Testis (tissue), 3 donors: ENCODE results near the gene SH3RF1. TPM values are rescaled to one million over a fixed set of nuclear protein-coding genes. Genes with fewer than 3 reads are reported as not detected.

ENCODE experiments used
- DNase-seq: peaks from one replicate; pipeline ENCODE4 v3.0.0-alpha.2; 2019
- H3K27ac ChIP-seq, 2 donors: fragments of 200-600 bp; sonication (generic); one replicate each; pipeline ENCODE4 v1.5.1; 2019
- H3K27me3 ChIP-seq: fragments of 200-600 bp; sonication (generic); one replicate; pipeline ENCODE4 v1.5.1; 2019
- H3K36me3 ChIP-seq: fragments of 200-600 bp; sonication (generic); one replicate; pipeline ENCODE4 v1.5.1; 2017; ENCODE audit warnings: low read depth; ENCODE audit errors: missing control alignments
- H3K4me1 ChIP-seq: fragments of 200-600 bp; sonication (generic); one replicate; pipeline ENCODE4 v1.5.1; 2019
- H3K4me3 ChIP-seq, 2 donors: fragments of 200-600 bp; sonication (generic); one replicate each; pipeline ENCODE4 v1.5.1; 2017 to 2019
- H3K9me3 ChIP-seq: fragments of 200-600 bp; sonication (generic); one replicate; pipeline ENCODE4 v1.5.1; 2017
- CTCF ChIP-seq, 3 experiments: fragments of 450-650 bp in 2 of 3; fragments of 200-600 bp in 1 of 3; sonication (generic) in 1 of 3; IDR thresholded peaks; one replicate each; pipeline ENCODE4 v1.5.1; 2016 to 2019; ENCODE audit warnings: antibody characterized with exemption in 3 of 3, mild to moderate bottlenecking in 2 of 3, moderate library complexity in 1 of 3
- POLR2A ChIP-seq: fragments of 450-650 bp; IDR thresholded peaks from one replicate; pipeline ENCODE4 v1.6.1; 2017; ENCODE audit warnings: antibody characterized with exemption, mild to moderate bottlenecking, moderate library complexity
- WGBS, 2 donors: methylation state at CpG; one replicate each; pipeline ENCODE4 v1.1.5; 2018; 5-methylcytosine and 5-hydroxymethylcytosine counted together
- intact Hi-C: fragments of 100-400 bp; cut with DNase I; formaldehyde crosslinking; loops from one replicate; pipeline ENCODE4 v1.15.1; 2023; ENCODE audit warnings: low total_unique reads
- polyA plus RNA-seq: library from polyadenylated mRNA; stranded (reverse); fragments of 350-450 nt; fragmentation: Illumina TruSeq; extraction: RNeasy Lipid Tissue Mini Kit (QIAGEN cat#74804); gene quantifications from one replicate; pipeline ENCODE4 v1.2.3, GENCODE V29; 2014; ENCODE audit warnings: low read depth, low replicate concordance; ENCODE audit not compliant: insufficient read depth
- total RNA-seq, 2 donors: library from RNA; depleted of rRNA; stranded (reverse); fragments of >200 nt; gene quantifications; one replicate each; pipeline ENCODE4 v1.2.3, GENCODE V29; 2016

Gene SH3RF1
- total and polyA plus RNA-seq, 3 donors from 2014 or later = 15.1 to 38.9 (median 26.4) TPM

GRCh38 chr4:169114341-169114974 lies 156.3 kb downstream of the SH3RF1 start:
- H3K27me3 ChIP-seq = no peaks in the 10 kb centered on the region
- no peaks in the 10 kb centered on the region for H3K36me3 ChIP-seq
- no peaks in the 10 kb centered on the region for H3K4me1 ChIP-seq
- no peaks in the 10 kb centered on the region for H3K9me3 ChIP-seq
- no peak overlapping the region for H3K27ac ChIP-seq
- TF ChIP-seq CTCF (IDR thresholded peaks at IDR 0.05) = no peak
- TF ChIP-seq POLR2A = no peak
- 92% methylated on average over 3 of the region's 3 CpGs for WGBS, 2 donors
- intact Hi-C loops = no loop called here
- H3K4me3 ChIP-seq = no peak overlapping the region
- DNase-seq = no peak

GRCh38 chr4:169110633-169111032 lies 160.1 kb downstream of the SH3RF1 start:
- H3K4me3 ChIP-seq = no peak overlapping the region
- intact Hi-C loops = no loop called here
- no peaks in the 10 kb centered on the region for H3K9me3 ChIP-seq
- H3K27me3 ChIP-seq = no peaks in the 10 kb centered on the region
- no peak overlapping the region for H3K27ac ChIP-seq
- WGBS, 2 donors = 97 to 98% methylated on average over 4 of the region's 4 CpGs
- H3K36me3 ChIP-seq = no peaks in the 10 kb centered on the region
- DNase-seq = no peak
- TF ChIP-seq CTCF (IDR thresholded peaks at IDR 0.05) (no peak), POLR2A (no peak)
- H3K4me1 ChIP-seq = no peaks in the 10 kb centered on the region

GRCh38 chr4:169109035-169109675 lies 161.6 kb downstream of the SH3RF1 start:
- TF ChIP-seq CTCF (IDR thresholded peaks at IDR 0.05) = no peak
- no peak for TF ChIP-seq POLR2A
- H3K27me3 ChIP-seq = no peaks in the 10 kb centered on the region
- no peak overlapping the region for H3K27ac ChIP-seq
- H3K9me3 ChIP-seq = no peaks in the 10 kb centered on the region
- DNase-seq = no peak
- 64 to 91% methylated on average over 2 of the region's 2 CpGs for WGBS, 2 donors
- intact Hi-C loops = no loop called here
- H3K36me3 ChIP-seq = no peaks in the 10 kb centered on the region
- no peaks in the 10 kb centered on the region for H3K4me1 ChIP-seq
- H3K4me3 ChIP-seq = no peak overlapping the region

GRCh38 chr4:169108303-169108702 lies 162.5 kb downstream of the SH3RF1 start:
- no peak for DNase-seq
- intact Hi-C loops = no loop called here
- H3K36me3 ChIP-seq = no peaks in the 10 kb centered on the region

More at GRCh38 chr4:169108303-169108702, 162.5 kb downstream of the SH3RF1 start:
- H3K27me3 ChIP-seq = no peaks in the 10 kb centered on the region
- H3K4me1 ChIP-seq = no peaks in the 10 kb centered on the region
- no peaks in the 10 kb centered on the region for H3K9me3 ChIP-seq
- no peak for TF ChIP-seq CTCF (IDR thresholded peaks at IDR 0.05)
- no peak for TF ChIP-seq POLR2A
- H3K4me3 ChIP-seq = no peak overlapping the region
- no peak overlapping the region for H3K27ac ChIP-seq
- 82 to 85% methylated on average over 4 of the region's 4 CpGs for WGBS, 2 donors
